ENCODE results near the gene PROB1. TPM values are rescaled to one million over a fixed set of nuclear protein-coding genes. Genes with fewer than 3 reads are reported as not detected.

Gene PROB1
- total RNA-seq, 4 donors from 2014 or later, result 0.18 to 0.94 (median 0.84) TPM

DNA sequence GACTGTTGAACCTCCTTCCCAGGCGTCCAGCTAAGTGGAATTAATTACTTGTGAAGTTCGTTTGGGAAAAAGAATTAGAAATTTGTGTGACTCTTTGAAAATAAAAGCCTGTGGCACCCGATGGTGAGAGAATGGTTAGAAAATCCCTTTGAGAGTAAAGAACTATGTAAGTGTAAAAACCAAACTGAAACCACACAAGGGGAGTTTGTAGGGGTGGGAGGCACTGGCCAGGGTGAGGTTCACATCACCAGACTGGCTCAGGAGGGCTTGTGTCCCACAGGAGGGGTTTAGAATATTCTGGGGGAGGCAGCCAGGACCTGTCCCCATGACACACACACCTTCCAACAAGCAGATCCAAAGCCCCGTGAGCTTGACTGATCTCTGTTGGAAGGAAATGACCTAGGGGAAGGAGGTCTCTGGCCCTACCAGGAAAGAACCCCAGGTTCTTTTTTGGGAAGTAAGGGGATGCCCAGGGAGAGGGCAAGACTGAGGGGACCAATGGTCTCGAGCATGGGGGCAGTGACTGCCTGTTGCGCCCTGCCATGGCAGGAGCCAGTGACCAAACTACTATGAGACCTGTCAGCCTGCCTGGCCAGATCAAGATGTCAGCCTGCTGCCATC is 4.7 kb upstream of the PROB1 start:
- Histone ChIP-seq H3K4me3 (no peak overlapping the region), H3K9me3 (no peaks in the 10 kb centered on the region), H3K36me3 (no peaks in the 10 kb centered on the region), H3K27me3 (no peaks in the 10 kb centered on the region), H3K27ac (no peak overlapping the region), H3K4me1 (peaks cover 0 to 17% (median 4%) of the 10 kb centered on the region in 4 donors)
- peak in 1 of 3 donors; percentile 38 for DNase-seq
- TF ChIP-seq CTCF (IDR thresholded peaks at IDR 0.05) (no peak), POLR2A (IDR thresholded peaks at IDR 0.05) (no peak)

GRCh38 chr5:139397921-139398320 is 3.0 kb upstream of the PROB1 start:
- no peaks in the 10 kb centered on the region for H3K36me3 ChIP-seq
- TF ChIP-seq POLR2A (IDR thresholded peaks at IDR 0.05) (no peak), CTCF (IDR thresholded peaks at IDR 0.05) (no peak)
- no peaks in the 10 kb centered on the region for H3K9me3 ChIP-seq
- no peak overlapping the region for H3K27ac ChIP-seq
- DNase-seq, result peak in 1 of 3 donors; percentile 24
- peaks cover 0 to 26% (median 6%) of the 10 kb centered on the region in 4 donors for H3K4me1 ChIP-seq
- peaks cover 0 to 8% of the 10 kb centered on the region in 2 donors for H3K27me3 ChIP-seq
- no peak overlapping the region for H3K4me3 ChIP-seq

GRCh38 chr5:139396691-139397090 is 1.8 kb upstream of the PROB1 start:
- peak in 1 of 3 donors; percentile 43 for DNase-seq
- Histone ChIP-seq H3K4me1 (peaks cover 0 to 38% (median 10%) of the 10 kb centered on the region in 4 donors), H3K36me3 (no peaks in the 10 kb centered on the region), H3K27me3 (peaks cover 0 to 8% of the 10 kb centered on the region in 2 donors), H3K27ac (no peak overlapping the region), H3K9me3 (no peaks in the 10 kb centered on the region), H3K4me3 (no peak overlapping the region)
- TF ChIP-seq POLR2A (IDR thresholded peaks at IDR 0.05) (no peak), CTCF (IDR thresholded peaks at IDR 0.05) (no peak)

DNA sequence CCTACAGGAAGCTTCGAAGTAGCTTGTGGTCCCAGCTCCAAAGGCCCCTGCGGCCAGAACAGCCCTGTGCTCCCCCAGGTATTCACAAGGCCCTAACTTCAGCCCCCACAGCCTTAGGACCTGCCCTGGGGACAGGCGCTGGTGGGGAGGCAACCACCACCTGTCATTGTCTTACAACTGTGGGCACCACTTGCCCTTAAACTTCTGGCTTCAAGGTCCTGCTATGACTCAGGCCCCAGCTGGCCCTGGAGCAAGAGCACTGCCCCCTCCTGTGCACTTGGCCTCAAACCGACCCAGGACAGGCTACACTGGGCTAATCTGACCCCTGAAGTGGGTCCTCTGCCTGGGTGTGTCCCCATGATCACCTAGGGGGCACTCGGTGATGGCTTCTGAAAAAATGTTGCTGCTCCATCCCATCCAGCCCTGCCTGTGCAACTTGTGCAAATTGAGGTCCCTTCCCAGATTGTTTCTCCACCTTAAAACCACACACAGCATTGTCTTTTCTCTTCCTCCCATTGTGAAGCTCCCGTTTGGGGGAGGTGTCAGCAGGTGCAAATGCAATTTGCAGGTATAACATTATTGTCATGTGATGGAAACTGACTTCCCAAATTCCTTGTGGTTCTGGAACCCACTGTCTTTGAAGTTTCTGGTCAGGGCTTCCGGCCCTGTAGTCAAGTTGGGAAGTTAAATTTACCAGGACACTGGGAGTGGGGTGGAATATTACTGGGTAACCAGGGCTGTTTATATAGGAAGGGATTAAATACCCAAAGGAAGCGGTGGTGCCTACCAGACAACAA is 1.1 kb upstream of the PROB1 start:
- TF ChIP-seq POLR2A (IDR thresholded peaks at IDR 0.05), result no peak
- TF ChIP-seq CTCF (IDR thresholded peaks at IDR 0.05), result no peak
- Histone ChIP-seq H3K27ac (no peak overlapping the region), H3K4me1 (peaks cover 0 to 45% (median 14%) of the 10 kb centered on the region in 4 donors), H3K4me3 (no peak overlapping the region), H3K36me3 (no peaks in the 10 kb centered on the region), H3K9me3 (no peaks in the 10 kb centered on the region), H3K27me3 (peaks cover 0 to 8% of the 10 kb centered on the region in 2 donors)
- DNase-seq, result peak in 1 of 3 donors; percentile 40

DNA sequence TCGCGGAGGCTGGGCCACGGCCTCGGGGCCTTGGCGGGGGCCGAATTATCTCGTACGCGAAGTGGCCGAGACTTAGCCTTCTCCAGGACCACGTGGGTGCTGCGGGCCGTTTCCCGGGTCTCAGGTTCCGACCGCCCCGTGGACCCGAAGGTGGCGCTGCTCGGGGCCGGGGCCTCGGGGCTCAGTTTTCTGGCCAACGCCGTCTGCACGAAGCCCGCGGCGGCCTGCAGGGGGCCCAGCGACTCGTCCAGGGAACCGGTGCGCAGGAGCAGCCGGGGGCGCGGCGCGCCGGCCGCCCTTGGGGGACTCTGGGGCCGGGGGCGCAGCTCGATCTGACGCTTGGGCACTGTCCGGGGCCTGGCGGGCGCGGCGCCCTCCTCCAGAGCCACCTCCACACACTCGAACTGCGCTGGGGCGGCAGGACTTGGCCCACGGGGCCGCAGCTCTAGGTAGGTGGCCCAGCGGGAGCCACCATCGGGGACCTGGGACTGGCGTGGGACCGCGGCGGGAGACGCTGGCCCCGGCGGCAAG is 716 bp downstream of the PROB1 start:
- no peaks in the 10 kb centered on the region for H3K9me3 ChIP-seq
- H3K27me3 ChIP-seq, result peaks cover 0 to 8% of the 10 kb centered on the region in 2 donors
- peak in 3 of 6 experiments; percentile 51 to 63 (median 59) for TF ChIP-seq CTCF (IDR thresholded peaks at IDR 0.05)
- no peak for TF ChIP-seq POLR2A (IDR thresholded peaks at IDR 0.05)
- peaks cover 0 to 50% (median 19%) of the 10 kb centered on the region in 4 donors for H3K4me1 ChIP-seq
- DNase-seq, result peak in 1 of 3 donors; percentile 80
- no peaks in the 10 kb centered on the region for H3K36me3 ChIP-seq
- peak overlapping the region in 1 of 4 donors; percentile 61 for H3K27ac ChIP-seq
- peak overlapping the region; percentile 48 to 74 (median 54) for H3K4me3 ChIP-seq

All from Peyer's patch (tissue), 4 donors.